H9 (cell line): Measurements from ENCODE around the gene SFXN5. TPM values are rescaled to one million over a fixed set of nuclear protein-coding genes. Genes with fewer than 3 reads are reported as not detected.

Experiments used
- DNase-seq: peaks from one replicate; pipeline ENCODE4 v3.0.0-alpha.2; 2017
- H2AFZ ChIP-seq: one replicate; pipeline ENCODE4 v1.6.1; 2013; ENCODE audit warnings: mild to moderate bottlenecking, low read length, control low read depth, moderate library complexity
- H2AK5ac ChIP-seq: 2 replicates; pipeline ENCODE4 v1.6.1; 2013; ENCODE audit warnings: low read length, control low read depth, mixed read lengths; ENCODE audit not compliant: insufficient read length
- H2BK120ac ChIP-seq: one replicate; pipeline ENCODE4 v1.6.1; 2013; ENCODE audit warnings: low read depth, mild to moderate bottlenecking, low read length, control low read depth, inconsistent platforms; ENCODE audit not compliant: poor library complexity, severe bottlenecking
- H2BK12ac ChIP-seq: 2 replicates; pipeline ENCODE4 v1.6.1; 2013; ENCODE audit warnings: low read length, control low read depth, mixed read lengths, low read depth; ENCODE audit not compliant: insufficient read length
- H2BK15ac ChIP-seq: 2 replicates; pipeline ENCODE4 v1.6.1; 2013; ENCODE audit warnings: low read depth, low read length, control low read depth
- H2BK20ac ChIP-seq: one replicate; pipeline ENCODE4 v1.6.1; 2013; ENCODE audit warnings: low read depth, mild to moderate bottlenecking, low read length, control low read depth, inconsistent platforms; ENCODE audit not compliant: poor library complexity, severe bottlenecking
- H2BK5ac ChIP-seq: 2 replicates; pipeline ENCODE4 v1.6.1; 2013; ENCODE audit warnings: low read length, control low read depth, mixed read lengths; ENCODE audit not compliant: insufficient read length
- H3K14ac ChIP-seq: 2 replicates; pipeline ENCODE4 v1.6.1; 2013; ENCODE audit warnings: low read length, control low read depth; ENCODE audit not compliant: insufficient read depth
- H3K18ac ChIP-seq: 2 replicates; pipeline ENCODE4 v1.6.1; 2013; ENCODE audit warnings: low read depth, mild to moderate bottlenecking, mixed read lengths, low read length, control low read depth; ENCODE audit not compliant: insufficient read length
- H3K23ac ChIP-seq: 2 replicates; pipeline ENCODE4 v1.6.1; 2013; ENCODE audit warnings: low read length, control low read depth, mixed read lengths, low read depth; ENCODE audit not compliant: insufficient read length
- H3K23me2 ChIP-seq: 2 replicates; pipeline ENCODE4 v1.6.1; 2013; ENCODE audit warnings: low read depth, mild to moderate bottlenecking, mixed read lengths, low read length, control low read depth; ENCODE audit not compliant: insufficient read length, poor library complexity, severe bottlenecking
- H3K27ac ChIP-seq: 2 replicates; pipeline ENCODE4 v1.5.1; 2013; ENCODE audit warnings: low read length, control low read depth, mixed read lengths, low read depth; ENCODE audit not compliant: insufficient read length
- H3K27me3 ChIP-seq: 2 replicates; pipeline ENCODE4 v1.6.1; 2013; ENCODE audit warnings: low read length, control low read depth, inconsistent platforms; ENCODE audit not compliant: insufficient read depth
- H3K4ac ChIP-seq: 2 replicates; pipeline ENCODE4 v1.6.1; 2013; ENCODE audit warnings: low read depth, mild to moderate bottlenecking, control low read depth, inconsistent platforms, low read length, moderate library complexity
- H3K4me1 ChIP-seq: 2 replicates; pipeline ENCODE4 v1.6.1; 2013; ENCODE audit warnings: low read length, control low read depth, inconsistent platforms; ENCODE audit not compliant: insufficient read depth
- H3K4me2 ChIP-seq: 2 replicates; pipeline ENCODE4 v1.6.1; 2013; ENCODE audit warnings: low read length, control low read depth, mixed read lengths; ENCODE audit not compliant: insufficient read length, insufficient read depth
- H3K56ac ChIP-seq: 2 replicates; pipeline ENCODE4 v1.6.1; 2013; ENCODE audit warnings: low read depth, mild to moderate bottlenecking, mixed read lengths, low read length, control low read depth; ENCODE audit not compliant: insufficient read length
- H3K79me1 ChIP-seq: 2 replicates; pipeline ENCODE4 v1.6.1; 2013; ENCODE audit warnings: low read depth, mild to moderate bottlenecking, moderate library complexity, low read length, control low read depth, inconsistent platforms; ENCODE audit not compliant: insufficient read depth, poor library complexity, severe bottlenecking
- H3K79me2 ChIP-seq: 2 replicates; pipeline ENCODE4 v1.6.1; 2013; ENCODE audit warnings: low read length, control low read depth, inconsistent platforms; ENCODE audit not compliant: insufficient read depth
- H3K9ac ChIP-seq: 2 replicates; pipeline ENCODE4 v1.6.1; 2013; ENCODE audit warnings: low read length, control low read depth, mixed read lengths; ENCODE audit not compliant: insufficient read length; ENCODE audit errors: extremely low read depth
- H3K9me3 ChIP-seq: one replicate; pipeline ENCODE4 v1.6.1; 2013; ENCODE audit warnings: low read depth, low read length, inconsistent platforms; ENCODE audit not compliant: control insufficient read depth
- H3T11ph ChIP-seq: one replicate; pipeline ENCODE4 v1.6.1; 2013; ENCODE audit warnings: mild to moderate bottlenecking, low read length, control low read depth, inconsistent platforms
- H4K20me1 ChIP-seq: one replicate; pipeline ENCODE4 v1.6.1; 2013; ENCODE audit not compliant: control insufficient read depth, insufficient read length, insufficient read depth
- H4K5ac ChIP-seq: 2 replicates; pipeline ENCODE4 v1.6.1; 2013; ENCODE audit warnings: low read depth, mild to moderate bottlenecking, mixed read lengths, low read length, control low read depth; ENCODE audit not compliant: insufficient read length
- H4K8ac ChIP-seq: replicated peaks from 2 replicates; pipeline ENCODE4 v1.6.1; 2013; ENCODE audit warnings: low read length, control low read depth, mixed read lengths, low read depth; ENCODE audit not compliant: insufficient read length
- H4K91ac ChIP-seq: 2 replicates; pipeline ENCODE4 v1.6.1; 2013; ENCODE audit warnings: low read depth, mild to moderate bottlenecking, moderate library complexity, mixed read lengths, low read length, control low read depth; ENCODE audit not compliant: insufficient read length
- H3K27ac Mint-ChIP-seq, 3 experiments: 2 replicates in 2 of 3; 3 replicates in 1 of 3; pipeline ENCODE4 v1.8.0; 2020 to 2021; ENCODE audit warnings: mixed read lengths in 3 of 3, mild to moderate bottlenecking in 1 of 3, moderate library complexity in 1 of 3
- H3K27me3 Mint-ChIP-seq: 2 replicates; pipeline ENCODE4 v1.8.0; 2021; ENCODE audit warnings: low read depth, mild to moderate bottlenecking, moderate library complexity, mixed read lengths
- H3K36me3 Mint-ChIP-seq, 3 experiments: 2 replicates in 2 of 3; 3 replicates in 1 of 3; pipeline ENCODE4 v1.8.0; 2020 to 2021; ENCODE audit warnings: low read depth in 3 of 3, mixed read lengths in 3 of 3; ENCODE audit not compliant: insufficient read depth in 1 of 3
- H3K4me1 Mint-ChIP-seq, 2 experiments: 2 replicates each; pipeline ENCODE4 v1.8.0; 2020; ENCODE audit warnings: mixed read lengths in 2 of 2
- H3K4me3 Mint-ChIP-seq, 2 experiments: 2 replicates in 1 of 2; 3 replicates in 1 of 2; pipeline ENCODE4 v1.8.0; 2020 to 2021; ENCODE audit warnings: mild to moderate bottlenecking in 2 of 2, mixed read lengths in 2 of 2, moderate library complexity in 1 of 2
- H3K9me3 Mint-ChIP-seq, 2 experiments: 2 replicates in 1 of 2; 3 replicates in 1 of 2; pipeline ENCODE4 v1.8.0; 2020; ENCODE audit warnings: mild to moderate bottlenecking in 2 of 2, mixed read lengths in 2 of 2, moderate library complexity in 1 of 2
- CTCF ChIP-seq: fragments of 200-600 bp; sonication (generic); conservative IDR thresholded peaks from 3 replicates; pipeline ENCODE4 v1.8.0; 2021; ENCODE audit warnings: antibody characterized with exemption, mild to moderate bottlenecking
- WGBS: extraction: QIAGEN DNeasy Blood & Tissue Kit; methylation state at CpG from one replicate; pipeline ENCODE4 v1.1.7; 2013; ENCODE audit warnings: missing lambda C conversion rate, low lambda C conversion rate, mixed read lengths; ENCODE audit not compliant: insufficient read length; ENCODE audit errors: extremely low coverage; 5-methylcytosine and 5-hydroxymethylcytosine counted together
- total RNA-seq: library from RNA; stranded (reverse); gene quantifications from 2 replicates; pipeline ENCODE4 v1.2.1, GENCODE V29; 2021

SFXN5 gene
- total RNA-seq, 1 experiment from 2014 or later: 30.9 TPM

- TF ChIP-seq CTCF: no peak
- H3K4me2 ChIP-seq: no peak overlapping the region
- WGBS: no CpG with 5 or more reads among the region's 7 CpGs
- Mint-ChIP-seq H3K4me1 (peaks cover 49 to 53% of the 10 kb centered on the region in 2 experiments), H3K27ac (peak overlapping the region; percentile 92 to 98 (median 95)), H3K36me3 (peaks cover 9 to 14% (median 12%) of the 10 kb centered on the region in 3 experiments; a peak in 4 of 7 replicates), H3K4me3 (peak overlapping the region in 1 of 2 experiments; percentile 57; a peak in 1 of 5 replicates), H3K9me3 (no peaks in the 10 kb centered on the region), H3K27me3 (peaks cover 12% of the 10 kb centered on the region)
- no peak overlapping the region for H3K23ac ChIP-seq
- H3K79me1 ChIP-seq: no peaks in the 10 kb centered on the region
- peak overlapping the region; percentile 48 for H2BK5ac ChIP-seq
- no peak overlapping the region for H2BK15ac ChIP-seq
- no peak overlapping the region for H2AK5ac ChIP-seq
- H2BK20ac ChIP-seq: no peak overlapping the region
- no peak overlapping the region for H4K5ac ChIP-seq
- no peaks in the 10 kb centered on the region for H3K79me2 ChIP-seq
- H3K4me1 ChIP-seq: peaks cover 14% of the 10 kb centered on the region; the same call in 1 of the 2 replicates
- DNase-seq: no peak
- H3K56ac ChIP-seq: no peak overlapping the region
- no peak overlapping the region for H3K4ac ChIP-seq
- H3K14ac ChIP-seq: peak overlapping the region; percentile 33
- no peaks in the 10 kb centered on the region for H3K23me2 ChIP-seq
- no peaks in the 10 kb centered on the region for H4K20me1 ChIP-seq
- H3T11ph ChIP-seq: no peak overlapping the region
- no peaks in the 10 kb centered on the region for H3K9me3 ChIP-seq
- H2AFZ ChIP-seq: no peak overlapping the region
- H2BK120ac ChIP-seq: no peak overlapping the region
- no peak overlapping the region for H4K91ac ChIP-seq
- H2BK12ac ChIP-seq: peak overlapping the region; percentile 22
- H3K9ac ChIP-seq: no peak overlapping the region
- no peak overlapping the region for H4K8ac ChIP-seq
- no peaks in the 10 kb centered on the region; the same call in 1 of the 2 replicates for H3K27me3 ChIP-seq
- no peak overlapping the region for H3K18ac ChIP-seq
- H3K27ac ChIP-seq: no peak overlapping the region
Observed at GRCh38 chr2:72962911-72963310, 108.6 kb downstream of the SFXN5 start.
